ENCODE results near the gene RASSF9. TPM values are rescaled to one million over a fixed set of nuclear protein-coding genes. Genes with fewer than 3 reads are reported as not detected.

The RASSF9 gene
- total RNA-seq, 1 donor from 2014 or later, result 0.16 TPM

DNA sequence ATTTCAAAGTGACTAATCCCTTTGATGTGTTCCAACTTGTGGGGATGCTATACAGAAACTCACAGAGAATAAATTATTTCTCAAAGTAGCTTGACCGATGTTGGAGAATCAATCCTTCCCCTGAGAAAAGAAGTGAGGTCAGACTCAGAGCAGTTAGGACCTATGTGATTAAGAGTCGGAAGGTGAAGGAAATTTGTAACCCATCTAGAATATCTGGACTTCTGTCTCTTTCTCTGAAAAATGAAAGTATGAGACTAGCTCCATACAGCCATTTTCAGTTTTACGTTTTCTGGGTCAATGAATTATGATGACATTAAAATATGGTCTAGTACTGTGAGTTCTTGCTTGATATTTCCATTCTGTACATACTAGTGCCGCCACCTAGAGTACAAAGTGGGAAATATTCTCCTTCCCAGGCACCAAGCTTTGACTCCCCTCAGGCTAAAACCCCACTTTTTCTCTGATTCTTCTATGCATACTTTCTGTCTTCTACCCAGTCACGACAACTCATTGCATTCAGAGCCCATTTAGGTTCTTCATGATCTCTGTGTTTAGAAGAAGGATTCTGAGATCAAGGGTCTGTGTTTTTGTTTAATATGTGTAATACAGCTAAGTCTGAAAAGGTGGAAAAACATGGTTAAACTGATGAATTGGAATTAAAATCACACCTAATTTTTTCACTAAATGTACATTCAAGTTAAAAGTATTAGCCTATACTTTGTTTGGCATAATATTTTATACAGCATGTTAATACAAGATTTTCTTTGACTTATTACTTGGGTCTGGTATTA, 31.0 kb upstream of the RASSF9 start:
- peaks cover 38% of the 10 kb centered on the region for H3K27me3 Mint-ChIP-seq (ENCODE audit: unreplicated experiment)
- H3K9me3 Mint-ChIP-seq (ENCODE audit: unreplicated experiment), result no peaks in the 10 kb centered on the region
- no peak overlapping the region for H3K27ac Mint-ChIP-seq (ENCODE audit: unreplicated experiment)
- H3K4me1 Mint-ChIP-seq (ENCODE audit: unreplicated experiment), result no peaks in the 10 kb centered on the region
- TF ChIP-seq, protein P1, sequence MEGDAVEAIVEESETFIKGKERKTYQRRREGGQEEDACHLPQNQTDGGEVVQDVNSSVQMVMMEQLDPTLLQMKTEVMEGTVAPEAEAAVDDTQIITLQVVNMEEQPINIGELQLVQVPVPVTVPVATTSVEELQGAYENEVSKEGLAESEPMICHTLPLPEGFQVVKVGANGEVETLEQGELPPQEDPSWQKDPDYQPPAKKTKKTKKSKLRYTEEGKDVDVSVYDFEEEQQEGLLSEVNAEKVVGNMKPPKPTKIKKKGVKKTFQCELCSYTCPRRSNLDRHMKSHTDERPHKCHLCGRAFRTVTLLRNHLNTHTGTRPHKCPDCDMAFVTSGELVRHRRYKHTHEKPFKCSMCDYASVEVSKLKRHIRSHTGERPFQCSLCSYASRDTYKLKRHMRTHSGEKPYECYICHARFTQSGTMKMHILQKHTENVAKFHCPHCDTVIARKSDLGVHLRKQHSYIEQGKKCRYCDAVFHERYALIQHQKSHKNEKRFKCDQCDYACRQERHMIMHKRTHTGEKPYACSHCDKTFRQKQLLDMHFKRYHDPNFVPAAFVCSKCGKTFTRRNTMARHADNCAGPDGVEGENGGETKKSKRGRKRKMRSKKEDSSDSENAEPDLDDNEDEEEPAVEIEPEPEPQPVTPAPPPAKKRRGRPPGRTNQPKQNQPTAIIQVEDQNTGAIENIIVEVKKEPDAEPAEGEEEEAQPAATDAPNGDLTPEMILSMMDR (IDR thresholded peaks at IDR 0.05), result peak; percentile 83
- H3K36me3 Mint-ChIP-seq (ENCODE audit: unreplicated experiment), result no peaks in the 10 kb centered on the region
- DNase-seq (ENCODE audit: extremely low spot score, unreplicated experiment), result no peak
- H3K4me3 Mint-ChIP-seq (ENCODE audit: unreplicated experiment), result no peak overlapping the region

DNA sequence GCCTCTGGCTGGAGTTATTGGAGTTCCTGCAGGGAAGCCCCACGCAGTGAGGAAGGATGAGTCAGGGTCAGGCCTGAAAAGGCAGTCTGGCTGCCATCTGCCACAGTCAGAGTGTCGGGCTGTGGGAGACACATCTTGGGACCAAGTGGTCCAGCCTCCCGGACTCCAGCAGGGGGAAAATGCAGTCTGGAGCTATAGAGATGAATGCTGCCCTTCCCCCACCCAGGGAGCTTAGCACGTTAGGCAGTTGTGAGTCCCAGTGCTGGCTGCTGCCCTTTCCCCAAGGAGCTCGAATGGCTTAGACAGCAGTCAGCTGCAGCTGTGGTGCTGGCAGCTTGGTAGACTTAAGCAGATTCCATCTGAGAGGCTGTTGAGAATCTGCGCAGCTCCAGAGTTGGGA, 29.7 kb upstream of the RASSF9 start:
- DNase-seq (ENCODE audit: extremely low spot score, unreplicated experiment), result no peak
- H3K27ac Mint-ChIP-seq (ENCODE audit: unreplicated experiment), result no peak overlapping the region
- no peaks in the 10 kb centered on the region for H3K36me3 Mint-ChIP-seq (ENCODE audit: unreplicated experiment)
- no peaks in the 10 kb centered on the region for H3K4me1 Mint-ChIP-seq (ENCODE audit: unreplicated experiment)
- no peak overlapping the region for H3K4me3 Mint-ChIP-seq (ENCODE audit: unreplicated experiment)
- H3K9me3 Mint-ChIP-seq (ENCODE audit: unreplicated experiment), result no peaks in the 10 kb centered on the region
- H3K27me3 Mint-ChIP-seq (ENCODE audit: unreplicated experiment), result peaks cover 36% of the 10 kb centered on the region
- TF ChIP-seq, protein P1 (IDR thresholded peaks at IDR 0.05), result no peak

DNA sequence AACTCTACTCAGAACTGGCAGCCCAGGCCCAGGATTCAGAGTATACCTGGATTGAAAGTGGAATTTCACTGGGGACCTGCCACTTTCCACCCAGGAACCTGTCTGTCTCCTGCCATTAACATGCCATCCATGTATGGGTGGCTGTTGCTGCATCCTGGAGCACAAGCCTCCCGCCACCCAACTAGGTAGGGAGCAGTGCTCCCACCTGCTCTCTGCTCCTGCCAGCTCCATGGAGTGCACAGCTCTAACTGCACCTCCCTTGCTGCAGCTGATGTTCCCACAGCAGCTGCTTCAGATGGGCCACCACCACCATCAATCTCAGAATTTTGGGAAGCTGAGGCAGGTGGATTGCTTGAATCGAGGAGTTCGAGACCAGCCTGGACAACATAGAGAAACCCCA, 20.8 kb upstream of the RASSF9 start:
- Mint-ChIP-seq H3K9me3 (ENCODE audit: unreplicated experiment) (no peaks in the 10 kb centered on the region), H3K27me3 (ENCODE audit: unreplicated experiment) (peaks cover 4% of the 10 kb centered on the region), H3K36me3 (ENCODE audit: unreplicated experiment) (no peaks in the 10 kb centered on the region), H3K4me3 (ENCODE audit: unreplicated experiment) (no peak overlapping the region), H3K27ac (ENCODE audit: unreplicated experiment) (no peak overlapping the region), H3K4me1 (ENCODE audit: unreplicated experiment) (no peaks in the 10 kb centered on the region)
- no peak for DNase-seq (ENCODE audit: extremely low spot score, unreplicated experiment)
- TF ChIP-seq, protein P1 (IDR thresholded peaks at IDR 0.05), result no peak

DNA sequence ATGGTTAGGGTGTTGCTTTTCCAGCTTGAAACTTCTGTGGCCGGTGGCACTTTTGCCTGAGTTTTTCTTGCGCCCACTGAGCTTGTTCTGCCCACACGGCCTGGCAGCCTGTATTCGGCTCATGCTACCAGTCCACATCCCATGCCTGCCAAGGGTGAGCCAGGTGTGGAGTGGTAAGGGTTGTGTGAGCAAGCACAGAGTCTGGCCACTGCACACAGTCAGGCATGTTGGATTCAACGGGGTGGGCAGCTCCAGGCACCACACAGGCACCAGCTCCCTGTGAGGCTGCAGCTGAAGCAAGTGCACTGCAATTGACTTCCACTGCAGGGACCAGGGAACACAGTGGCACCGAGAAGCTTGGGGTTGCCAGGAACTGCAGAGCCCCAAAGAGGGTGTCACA, 19.1 kb upstream of the RASSF9 start:
- peaks cover 3% of the 10 kb centered on the region for H3K27me3 Mint-ChIP-seq (ENCODE audit: unreplicated experiment)
- no peaks in the 10 kb centered on the region for H3K36me3 Mint-ChIP-seq (ENCODE audit: unreplicated experiment)
- TF ChIP-seq, protein P1 (IDR thresholded peaks at IDR 0.05), result no peak
- no peaks in the 10 kb centered on the region for H3K4me1 Mint-ChIP-seq (ENCODE audit: unreplicated experiment)
- H3K27ac Mint-ChIP-seq (ENCODE audit: unreplicated experiment), result no peak overlapping the region
- no peak overlapping the region for H3K4me3 Mint-ChIP-seq (ENCODE audit: unreplicated experiment)
- DNase-seq (ENCODE audit: extremely low spot score, unreplicated experiment), result no peak
- no peaks in the 10 kb centered on the region for H3K9me3 Mint-ChIP-seq (ENCODE audit: unreplicated experiment)

DNA sequence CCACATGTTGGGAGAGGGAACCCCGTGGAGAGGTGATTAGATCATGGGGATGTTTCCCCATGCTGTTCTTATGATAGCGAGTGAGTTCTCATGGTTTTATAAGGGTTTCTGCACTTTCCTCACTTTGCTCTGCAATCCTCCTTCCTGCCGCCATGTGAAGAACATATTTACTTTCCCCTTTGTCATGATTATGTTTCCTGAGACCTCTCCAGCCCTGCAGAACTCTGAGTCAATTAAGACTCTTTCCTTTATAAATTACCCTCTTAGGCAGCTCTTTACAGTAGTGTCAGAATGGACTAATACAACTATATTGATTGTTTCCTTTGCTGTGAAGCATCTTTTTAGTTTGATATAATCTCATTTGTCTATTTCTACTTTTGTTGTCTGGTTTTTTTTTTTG, 13.1 kb upstream of the RASSF9 start:
- TF ChIP-seq, protein P1 (IDR thresholded peaks at IDR 0.05), result no peak
- DNase-seq (ENCODE audit: extremely low spot score, unreplicated experiment), result no peak
- Mint-ChIP-seq H3K4me1 (ENCODE audit: unreplicated experiment) (no peaks in the 10 kb centered on the region), H3K36me3 (ENCODE audit: unreplicated experiment) (no peaks in the 10 kb centered on the region), H3K9me3 (ENCODE audit: unreplicated experiment) (no peaks in the 10 kb centered on the region), H3K27ac (ENCODE audit: unreplicated experiment) (no peak overlapping the region), H3K4me3 (ENCODE audit: unreplicated experiment) (no peak overlapping the region), H3K27me3 (ENCODE audit: unreplicated experiment) (peaks cover 4% of the 10 kb centered on the region)

All from osteocyte (in vitro differentiated cells).